HEK293T (cell line): ENCODE measurements around the gene SEC61A1.

Source experiments
- CTCF ChIA-PET: fragments of 350-600 bp; formaldehyde crosslinking; extraction: SDS; loops from one replicate; lab custom pipeline; 2021; ENCODE audit warnings: antibody characterized with exemption, inconsistent platforms; lab: Yijun Ruan, JAX
- POLR2A ChIA-PET: fragments of 350-600 bp; formaldehyde crosslinking; extraction: SDS; loops from one replicate; lab custom pipeline; 2020; ENCODE audit warnings: antibody characterized with exemption, inconsistent platforms; lab: Yijun Ruan, JAX
- DNase-seq: peaks from one replicate; pipeline ENCODE4 v3.0.0; 2012; ENCODE audit warnings: mixed read lengths; ENCODE audit errors: extremely low spot score
- ARNT ChIP-seq: fragments of 450-650 bp; IDR thresholded peaks from 2 replicates; pipeline ENCODE4 v1.6.1; 2017; ENCODE audit warnings: mild to moderate bottlenecking
- BHLHE40 ChIP-seq: fragments of 450-650 bp; IDR thresholded peaks from 2 replicates; pipeline ENCODE4 v1.6.1; 2016; ENCODE audit warnings: mild to moderate bottlenecking, moderate library complexity, borderline replicate concordance
- CTBP1 ChIP-seq: fragments of 450-650 bp; IDR thresholded peaks from 2 replicates; pipeline ENCODE4 v1.6.1; 2016; ENCODE audit warnings: borderline replicate concordance
- ELF4 ChIP-seq: fragments of 450-650 bp; IDR thresholded peaks from 2 replicates; pipeline ENCODE4 v1.6.1; 2017; ENCODE audit warnings: antibody characterized with exemption
- FOXA1 ChIP-seq: fragments of 450-650 bp; IDR thresholded peaks from 2 replicates; pipeline ENCODE4 v1.6.1; 2016; ENCODE audit warnings: mild to moderate bottlenecking
- FOXK2 ChIP-seq: fragments of 450-650 bp; IDR thresholded peaks from 2 replicates; pipeline ENCODE4 v1.6.1; 2016; ENCODE audit warnings: mild to moderate bottlenecking
- FOXM1 ChIP-seq: fragments of 450-650 bp; IDR thresholded peaks from 2 replicates; pipeline ENCODE4 v1.6.1; 2017; ENCODE audit warnings: mild to moderate bottlenecking, borderline replicate concordance
- HDGF ChIP-seq: fragments of 450-650 bp; IDR thresholded peaks from 2 replicates; pipeline ENCODE4 v1.6.1; 2017; ENCODE audit warnings: antibody characterized with exemption, borderline replicate concordance
- L3MBTL2 ChIP-seq: fragments of 450-650 bp; conservative IDR thresholded peaks from 2 replicates; pipeline ENCODE4 v1.6.1; 2016; ENCODE audit warnings: mild to moderate bottlenecking
- LEF1 ChIP-seq: fragments of 450-650 bp; IDR thresholded peaks from 2 replicates; pipeline ENCODE4 v1.6.1; 2017; ENCODE audit warnings: mild to moderate bottlenecking, borderline replicate concordance
- NFRKB ChIP-seq: fragments of 450-650 bp; IDR thresholded peaks from 2 replicates; pipeline ENCODE4 v1.6.1; 2016; ENCODE audit warnings: mild to moderate bottlenecking, moderate library complexity
- SP1 ChIP-seq: fragments of 450-650 bp; IDR thresholded peaks from 2 replicates; pipeline ENCODE4 v1.6.1; 2017
- SUZ12 ChIP-seq: fragments of 450-650 bp; IDR thresholded peaks from 2 replicates; pipeline ENCODE4 v1.6.1; 2016; ENCODE audit warnings: mild to moderate bottlenecking
- TARDBP ChIP-seq: fragments of 450-650 bp; IDR thresholded peaks from 2 replicates; pipeline ENCODE4 v1.6.1; 2016
- ZNF384 ChIP-seq: fragments of 450-650 bp; IDR thresholded peaks from 2 replicates; pipeline ENCODE4 v1.6.1; 2016
- TF ChIP-seq, protein P1 (sequence below): fragments of 450-650 bp; IDR thresholded peaks from 2 replicates; pipeline ENCODE4 v1.6.1; 2016

Gene SEC61A1

GRCh38 chr3:128094295-128095151 lies 42.3 kb downstream of the SEC61A1 start:
- no peak for DNase-seq
- ChIA-PET CTCF (interaction anchor here (0.6 to 1.4 kb wide), 6 partner anchors 9 to 39 kb away, joined by 3 to 7 read pairs (median 4); partner anchors contain the start of gene RUVBL1), POLR2A (interaction anchor here (1.0 kb wide), 1 partner anchor 58 kb away, joined by 3 read pairs; no protein-coding TSS in a partner anchor)
- no peak for TF ChIP-seq HDGF
- no peak for TF ChIP-seq NFRKB
- no peak for TF ChIP-seq SUZ12
- no peak for TF ChIP-seq TARDBP
- TF ChIP-seq FOXA1 = no peak
- no peak for TF ChIP-seq LEF1
- no peak for TF ChIP-seq FOXM1
- TF ChIP-seq ZNF384 = no peak
- TF ChIP-seq BHLHE40 = no peak

- ChIA-PET CTCF (interaction anchor here (0.6 to 1.4 kb wide), 6 partner anchors 9 to 38 kb away, joined by 3 to 7 read pairs (median 4); partner anchors contain the start of gene RUVBL1), POLR2A (interaction anchor here (1.0 kb wide), 1 partner anchor 58 kb away, joined by 3 read pairs; no protein-coding TSS in a partner anchor)
- peak; percentile 70 for DNase-seq
- no peak for TF ChIP-seq TARDBP
- no peak for TF ChIP-seq L3MBTL2
- TF ChIP-seq SUZ12 = no peak
- TF ChIP-seq, protein P1, sequence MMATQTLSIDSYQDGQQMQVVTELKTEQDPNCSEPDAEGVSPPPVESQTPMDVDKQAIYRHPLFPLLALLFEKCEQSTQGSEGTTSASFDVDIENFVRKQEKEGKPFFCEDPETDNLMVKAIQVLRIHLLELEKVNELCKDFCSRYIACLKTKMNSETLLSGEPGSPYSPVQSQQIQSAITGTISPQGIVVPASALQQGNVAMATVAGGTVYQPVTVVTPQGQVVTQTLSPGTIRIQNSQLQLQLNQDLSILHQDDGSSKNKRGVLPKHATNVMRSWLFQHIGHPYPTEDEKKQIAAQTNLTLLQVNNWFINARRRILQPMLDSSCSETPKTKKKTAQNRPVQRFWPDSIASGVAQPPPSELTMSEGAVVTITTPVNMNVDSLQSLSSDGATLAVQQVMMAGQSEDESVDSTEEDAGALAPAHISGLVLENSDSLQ = no peak
- TF ChIP-seq FOXK2 = no peak
- TF ChIP-seq HDGF = no peak
- no peak for TF ChIP-seq LEF1
- no peak for TF ChIP-seq ZNF384
- TF ChIP-seq SP1 = no peak
- no peak for TF ChIP-seq NFRKB
- TF ChIP-seq ELF4 = no peak
- TF ChIP-seq CTBP1 = no peak
- no peak for TF ChIP-seq FOXM1
- no peak for TF ChIP-seq FOXA1
- no peak for TF ChIP-seq ARNT
- TF ChIP-seq BHLHE40 = no peak
These were observed 43.0 kb downstream of the SEC61A1 start for GRCh38 chr3:128095222-128095703.

GRCh38 chr3:128098234-128098633 lies 46.0 kb downstream of the SEC61A1 start:
- ChIA-PET POLR2A (interaction anchor here (1.1 kb wide), 1 partner anchor 25 kb away, joined by 4 read pairs; the partner anchor contains the start of gene RUVBL1), CTCF (no interaction called here)
- no peak for TF ChIP-seq ELF4
- TF ChIP-seq SP1 = no peak
- TF ChIP-seq FOXK2 = no peak
- DNase-seq = no peak

GRCh38 chr3:128100161-128100560 lies 47.9 kb downstream of the SEC61A1 start:
- CTCF ChIA-PET = no interaction called here
- TF ChIP-seq TARDBP (no peak), CTBP1 (no peak), FOXA1 (no peak)
- POLR2A ChIA-PET = interaction anchor here (0.9 kb wide), 1 partner anchor 23 kb away, joined by 4 read pairs; the partner anchor contains the start of gene RUVBL1
- no peak for DNase-seq

- TF ChIP-seq CTBP1 (no peak), ELF4 (no peak), ARNT (no peak), LEF1 (no peak), ZNF384 (no peak), TARDBP (no peak), NFRKB (no peak), FOXK2 (no peak), HDGF (no peak), BHLHE40 (no peak), L3MBTL2 (no peak), FOXA1 (no peak), SUZ12 (no peak)
- TF ChIP-seq, protein P1 = no peak
- no peak for DNase-seq
- ChIA-PET POLR2A (interaction anchor here (0.9 kb wide), 1 partner anchor 23 kb away, joined by 4 read pairs; the partner anchor contains the start of gene RUVBL1), CTCF (no interaction called here)
These were observed 48.4 kb downstream of the SEC61A1 start for GRCh38 chr3:128100638-128101037.

DNA sequence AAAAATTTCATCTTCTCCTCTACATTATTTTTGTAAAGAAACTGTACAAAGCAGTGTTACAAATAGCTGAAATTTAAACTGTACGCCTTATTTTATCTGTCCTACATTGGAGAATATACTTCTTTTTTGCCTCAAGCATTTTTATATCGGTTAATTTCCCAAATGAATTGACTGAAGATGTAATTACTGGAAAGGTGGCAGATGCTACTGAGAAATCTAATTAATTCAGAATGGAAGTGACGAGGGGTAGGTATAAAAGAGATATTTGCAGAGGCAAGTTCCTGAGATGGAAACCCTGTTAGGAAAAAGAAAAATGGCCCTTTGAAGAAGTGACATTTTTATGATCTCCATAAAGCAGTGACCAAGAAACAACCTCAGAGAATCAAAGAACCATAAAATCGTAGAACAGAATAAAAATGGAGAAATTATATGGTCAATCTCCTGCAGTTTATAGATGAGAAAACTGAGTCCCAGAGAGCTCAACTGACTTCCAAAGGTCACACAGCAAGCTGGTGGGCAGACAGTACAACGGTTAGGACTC lies 51.0 kb downstream of the SEC61A1 start:
- ChIA-PET POLR2A (no interaction called here), CTCF (interaction anchor here (0.8 kb wide), 1 partner anchor 8 kb away, joined by 6 read pairs; no protein-coding TSS in a partner anchor)
- no peak for DNase-seq
- no peak for TF ChIP-seq HDGF
- TF ChIP-seq, protein P1 = peak; percentile 81
